Suprapubic skin (tissue), 4 donors: Measurements from ENCODE around the gene LMAN1L.

Experiments
- POLR2A ChIP-seq, 2 donors: fragments of 450-650 bp; IDR thresholded peaks; one replicate each; pipeline ENCODE4 v1.6.1; 2017; ENCODE audit warnings: antibody characterized with exemption in 2 of 2, mild to moderate bottlenecking in 2 of 2, moderate library complexity in 2 of 2
- POLR2AphosphoS5 ChIP-seq, 3 donors: sonication (generic); formaldehyde crosslinking; IDR thresholded peaks; one replicate each; pipeline ENCODE4 v1.6.1; 2017; ENCODE audit warnings: antibody characterized with exemption in 3 of 3
- TF ChIP-seq, protein P1 (sequence below), 2 donors: fragments of 200-600 bp in 1 of 2; fragments of 450-650 bp in 1 of 2; sonication (generic) in 1 of 2; IDR thresholded peaks; one replicate each; pipeline ENCODE4 v1.5.1; 2016 to 2019; ENCODE audit warnings: antibody characterized with exemption in 2 of 2, mild to moderate bottlenecking in 1 of 2, moderate library complexity in 1 of 2

DNA sequence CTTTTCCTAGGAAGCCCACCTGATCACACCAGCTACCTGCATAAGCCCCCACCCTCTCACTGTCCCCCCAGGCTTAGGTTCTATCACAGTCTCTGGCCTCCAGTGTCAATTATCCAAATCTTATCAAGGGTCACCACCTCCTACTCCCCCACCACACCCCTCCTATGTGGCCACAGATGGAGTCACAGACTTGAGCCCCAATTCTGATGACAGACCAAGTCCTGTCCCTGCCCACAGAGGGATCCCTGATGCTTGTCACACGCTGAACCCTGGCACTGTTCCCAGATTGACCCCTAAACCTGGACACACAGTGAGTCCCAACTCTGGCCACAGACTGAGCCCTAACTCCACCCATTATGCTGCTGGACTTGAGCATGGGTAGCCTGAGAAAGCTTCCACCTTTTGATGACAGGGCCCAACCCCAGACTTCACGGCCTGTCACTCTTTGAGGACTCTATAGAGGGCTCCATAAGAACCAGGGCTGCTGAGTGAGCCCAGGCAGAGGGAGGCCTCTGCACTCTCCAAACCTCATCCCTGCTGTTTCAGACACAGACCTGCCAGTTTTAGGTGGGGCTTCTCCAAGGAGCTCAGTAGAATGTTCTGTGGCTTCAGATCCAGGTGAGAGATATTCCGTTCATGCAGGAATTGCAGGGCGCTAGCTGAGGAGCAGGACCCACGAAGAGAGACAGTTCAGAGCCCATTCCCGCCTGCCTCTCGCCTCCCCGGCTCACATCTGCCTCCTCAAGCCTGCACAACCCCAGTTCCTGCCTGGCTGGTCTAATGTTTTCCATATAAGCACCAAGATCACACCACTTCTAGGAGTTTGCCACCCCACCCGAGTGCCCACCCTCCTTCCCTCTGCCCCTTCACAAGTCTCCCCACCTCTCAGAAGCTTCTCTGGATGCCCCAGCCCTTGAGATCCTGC, 28.5 kb downstream of the LMAN1L start:
- TF ChIP-seq POLR2A (IDR thresholded peaks at IDR 0.05) (no peak), POLR2AphosphoS5 (IDR thresholded peaks at IDR 0.05) (no peak)
- TF ChIP-seq, protein P1, sequence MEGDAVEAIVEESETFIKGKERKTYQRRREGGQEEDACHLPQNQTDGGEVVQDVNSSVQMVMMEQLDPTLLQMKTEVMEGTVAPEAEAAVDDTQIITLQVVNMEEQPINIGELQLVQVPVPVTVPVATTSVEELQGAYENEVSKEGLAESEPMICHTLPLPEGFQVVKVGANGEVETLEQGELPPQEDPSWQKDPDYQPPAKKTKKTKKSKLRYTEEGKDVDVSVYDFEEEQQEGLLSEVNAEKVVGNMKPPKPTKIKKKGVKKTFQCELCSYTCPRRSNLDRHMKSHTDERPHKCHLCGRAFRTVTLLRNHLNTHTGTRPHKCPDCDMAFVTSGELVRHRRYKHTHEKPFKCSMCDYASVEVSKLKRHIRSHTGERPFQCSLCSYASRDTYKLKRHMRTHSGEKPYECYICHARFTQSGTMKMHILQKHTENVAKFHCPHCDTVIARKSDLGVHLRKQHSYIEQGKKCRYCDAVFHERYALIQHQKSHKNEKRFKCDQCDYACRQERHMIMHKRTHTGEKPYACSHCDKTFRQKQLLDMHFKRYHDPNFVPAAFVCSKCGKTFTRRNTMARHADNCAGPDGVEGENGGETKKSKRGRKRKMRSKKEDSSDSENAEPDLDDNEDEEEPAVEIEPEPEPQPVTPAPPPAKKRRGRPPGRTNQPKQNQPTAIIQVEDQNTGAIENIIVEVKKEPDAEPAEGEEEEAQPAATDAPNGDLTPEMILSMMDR (IDR thresholded peaks at IDR 0.05): no peak
